GM23248 (cell line): ENCODE data around the gene ZBED4. TPM values are rescaled to one million over a fixed set of nuclear protein-coding genes. Genes with fewer than 3 reads are reported as not detected.

Experiments
- DNase-seq: peaks from one replicate; pipeline ENCODE4 v3.0.0-alpha.2; 2015
- H2AFZ ChIP-seq: fragments of 200-600 bp; sonication (generic); 2 replicates; pipeline ENCODE4 v1.6.1; 2016; ENCODE audit warnings: antibody characterized with exemption
- H3F3A ChIP-seq: fragments of 200-600 bp; sonication (generic); 2 replicates; pipeline ENCODE4 v1.6.1; 2016; ENCODE audit warnings: mild to moderate bottlenecking, antibody characterized with exemption, mixed run types; ENCODE audit not compliant: insufficient read depth
- H3K27ac ChIP-seq: fragments of 200-600 bp; sonication (generic); 2 replicates; pipeline ENCODE4 v1.5.1; 2016; ENCODE audit warnings: mild to moderate bottlenecking
- H3K27me3 ChIP-seq: fragments of 200-600 bp; sonication (generic); replicated peaks from 2 replicates; pipeline ENCODE4 v1.6.1; 2016; ENCODE audit warnings: mild to moderate bottlenecking; ENCODE audit not compliant: insufficient read depth
- H3K36me3 ChIP-seq: fragments of 200-600 bp; sonication (generic); 2 replicates; pipeline ENCODE4 v1.6.1; 2016; ENCODE audit warnings: low read depth, mild to moderate bottlenecking
- H3K4me1 ChIP-seq: fragments of 200-600 bp; sonication (generic); 2 replicates; pipeline ENCODE4 v1.6.1; 2016; ENCODE audit warnings: mild to moderate bottlenecking; ENCODE audit not compliant: insufficient read depth
- H3K4me2 ChIP-seq: fragments of 200-600 bp; sonication (generic); one replicate; pipeline ENCODE4 v1.6.1; 2016; ENCODE audit warnings: mild to moderate bottlenecking; ENCODE audit not compliant: unreplicated experiment
- H3K4me3 ChIP-seq: fragments of 200-600 bp; sonication (generic); 2 replicates; pipeline ENCODE4 v1.5.1; 2016; ENCODE audit warnings: mild to moderate bottlenecking
- H3K79me2 ChIP-seq: fragments of 200-600 bp; sonication (generic); 2 replicates; pipeline ENCODE4 v1.6.1; 2016; ENCODE audit warnings: mild to moderate bottlenecking; ENCODE audit not compliant: insufficient read depth
- H3K9ac ChIP-seq: fragments of 200-600 bp; sonication (generic); 2 replicates; pipeline ENCODE4 v1.6.1; 2016; ENCODE audit warnings: mild to moderate bottlenecking
- H3K9me2 ChIP-seq: fragments of 200-600 bp; sonication (generic); 2 replicates; pipeline ENCODE4 v1.6.1; 2016; ENCODE audit warnings: mixed run types, mild to moderate bottlenecking, moderate library complexity; ENCODE audit not compliant: insufficient read depth
- H3K9me3 ChIP-seq: fragments of 200-600 bp; sonication (generic); one replicate; pipeline ENCODE4 v1.6.1; 2017; ENCODE audit warnings: low read depth
- H4K20me1 ChIP-seq: fragments of 200-600 bp; sonication (generic); 2 replicates; pipeline ENCODE4 v1.6.0; 2016; ENCODE audit not compliant: insufficient read depth
- EZH2 ChIP-seq: fragments of 200-600 bp; sonication (generic); IDR thresholded peaks from 2 replicates; pipeline ENCODE4 v1.6.1; 2018; ENCODE audit warnings: antibody characterized with exemption, mild to moderate bottlenecking; ENCODE audit not compliant: insufficient read depth, poor library complexity, severe bottlenecking
- EZH2phosphoT487 ChIP-seq: fragments of 200-600 bp; sonication (generic); IDR thresholded peaks from 2 replicates; pipeline ENCODE4 v1.6.1; 2018; ENCODE audit warnings: antibody characterized with exemption, moderate library complexity, mild to moderate bottlenecking, low read depth; ENCODE audit not compliant: insufficient read depth
- WGBS, 2 experiments: methylation state at CpG; one replicate each; pipeline ENCODE4 v1.1.6; 2015 to 2017; ENCODE audit warnings: low lambda C conversion rate in 2 of 2, low coverage in 1 of 2; ENCODE audit errors: missing lambda C conversion rate in 2 of 2; 5-methylcytosine and 5-hydroxymethylcytosine counted together
- in situ Hi-C: fragments of 300-500 bp; cut with MboI; formaldehyde crosslinking; loops from 2 replicates; pipeline ENCODE4 v1.15.0; 2020
- polyA plus RNA-seq: library from polyadenylated mRNA; unstranded; fragments of >200 nt; fragmentation: Nextera tagmentation; extraction: Ambion mirVana; gene quantifications from 2 replicates; pipeline ENCODE4 v1.2.1, GENCODE V29; 2016
- total RNA-seq: library from RNA; depleted of rRNA; stranded (reverse); fragments of >200 nt; shearing (Covaris generic); gene quantifications from 2 replicates; pipeline ENCODE4 v1.2.3, GENCODE V29; 2014

ZBED4 gene
- total and polyA plus RNA-seq, 2 experiments from 2014 or later = 5.0 to 7.7 TPM

DNA sequence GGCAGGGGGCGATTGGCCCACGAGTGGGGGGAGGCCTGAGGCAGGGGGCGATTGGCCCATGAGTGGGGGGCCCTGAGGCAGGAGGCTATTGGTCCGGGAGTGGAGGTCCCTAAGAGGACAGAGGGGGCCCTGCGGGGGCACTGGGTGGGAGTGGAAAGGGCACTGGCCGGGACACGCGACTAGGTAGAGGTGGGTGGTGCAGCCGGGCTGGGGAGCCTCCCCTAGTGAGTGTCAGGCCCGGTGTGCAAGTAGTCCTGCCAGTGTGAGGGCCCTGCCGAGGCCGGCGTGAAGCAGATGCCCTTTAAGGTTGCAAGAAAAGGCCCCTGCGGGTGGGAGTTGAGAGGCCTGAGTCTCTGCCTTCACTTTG lies 25.1 kb upstream of the ZBED4 start:
- peaks cover 14% of the 10 kb centered on the region for H3K4me1 ChIP-seq
- H3K36me3 ChIP-seq = peaks cover 5% of the 10 kb centered on the region; the same call in 1 of the 2 replicates
- DNase-seq = no peak
- no peaks in the 10 kb centered on the region for H3K27me3 ChIP-seq
- H4K20me1 ChIP-seq = peaks cover 13% of the 10 kb centered on the region
- WGBS, 2 experiments = 88 to 100% methylated on average over 1 to 14 of the region's 14 CpGs
- no peak overlapping the region; the same call in 1 of the 2 replicates for H3K4me3 ChIP-seq
- TF ChIP-seq EZH2 (no peak), EZH2phosphoT487 (no peak)
- H3K9me2 ChIP-seq = no peaks in the 10 kb centered on the region
- H3K9me3 ChIP-seq = no peaks in the 10 kb centered on the region
- H3F3A ChIP-seq = 0 out of 2 replicates have a peak, but pooled peaks cover 3% of the 10 kb centered on the region
- H3K27ac ChIP-seq = no peak overlapping the region
- no peak overlapping the region for H3K9ac ChIP-seq
- in situ Hi-C loops = no loop called here
- peaks cover 35% of the 10 kb centered on the region for H3K79me2 ChIP-seq
- H2AFZ ChIP-seq = no peak overlapping the region
- no peak overlapping the region for H3K4me2 ChIP-seq

DNA sequence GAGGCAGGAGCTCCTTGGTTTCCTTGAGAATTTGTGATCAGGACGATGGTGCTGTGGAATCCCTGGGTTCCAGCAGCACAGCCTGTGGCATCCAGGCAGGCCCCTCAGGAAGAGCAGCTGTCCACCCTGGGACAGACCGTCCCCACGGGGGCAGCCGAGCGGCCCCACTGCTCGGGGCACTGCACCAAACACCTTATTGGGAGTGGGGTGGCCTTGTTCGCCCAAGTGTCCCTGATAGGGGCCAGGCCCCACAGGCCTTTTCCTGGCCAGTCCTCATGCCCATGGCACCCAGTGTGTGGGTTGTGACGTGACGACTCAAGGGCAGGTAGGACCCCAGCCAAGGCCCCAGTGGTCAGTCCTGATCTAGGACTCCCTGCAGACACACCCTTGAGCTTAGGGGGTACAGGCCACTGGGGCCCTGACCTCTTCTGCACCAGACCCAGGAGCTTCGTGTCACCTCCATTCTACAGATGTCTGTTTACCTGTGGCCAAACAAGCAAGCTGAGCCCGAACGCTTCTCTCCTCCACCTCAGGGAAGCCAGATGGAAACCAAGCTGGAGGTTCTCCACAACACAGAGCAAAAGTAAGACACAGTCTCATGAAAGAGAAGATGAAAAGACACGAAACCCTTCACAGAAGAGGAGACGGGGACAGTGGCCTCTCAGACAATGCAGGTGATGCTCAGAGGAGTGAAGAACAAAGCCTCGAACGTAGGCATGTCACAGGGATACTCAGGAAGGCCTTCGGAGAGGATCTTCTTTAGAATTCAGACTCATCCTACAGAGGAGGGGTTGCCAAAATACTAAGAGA lies 24.4 kb upstream of the ZBED4 start:
- no peak for TF ChIP-seq EZH2phosphoT487
- H3K9me3 ChIP-seq = no peaks in the 10 kb centered on the region
- no peak overlapping the region for H2AFZ ChIP-seq
- H3F3A ChIP-seq = 0 out of 2 replicates have a peak, but pooled peaks cover 3% of the 10 kb centered on the region
- no peaks in the 10 kb centered on the region for H3K9me2 ChIP-seq
- no peaks in the 10 kb centered on the region for H3K27me3 ChIP-seq
- H3K4me3 ChIP-seq = no peak overlapping the region
- peaks cover 9% of the 10 kb centered on the region for H4K20me1 ChIP-seq
- in situ Hi-C loops = no loop called here
- no peak overlapping the region for H3K27ac ChIP-seq
- peaks cover 14% of the 10 kb centered on the region for H3K4me1 ChIP-seq
- H3K79me2 ChIP-seq = peaks cover 28% of the 10 kb centered on the region
- no peak overlapping the region for H3K9ac ChIP-seq
- no peak overlapping the region for H3K4me2 ChIP-seq
- no peaks in the 10 kb centered on the region for H3K36me3 ChIP-seq
- 88 to 89% methylated on average over 17 of the region's 17 CpGs for WGBS, 2 experiments
- DNase-seq = no peak

DNA sequence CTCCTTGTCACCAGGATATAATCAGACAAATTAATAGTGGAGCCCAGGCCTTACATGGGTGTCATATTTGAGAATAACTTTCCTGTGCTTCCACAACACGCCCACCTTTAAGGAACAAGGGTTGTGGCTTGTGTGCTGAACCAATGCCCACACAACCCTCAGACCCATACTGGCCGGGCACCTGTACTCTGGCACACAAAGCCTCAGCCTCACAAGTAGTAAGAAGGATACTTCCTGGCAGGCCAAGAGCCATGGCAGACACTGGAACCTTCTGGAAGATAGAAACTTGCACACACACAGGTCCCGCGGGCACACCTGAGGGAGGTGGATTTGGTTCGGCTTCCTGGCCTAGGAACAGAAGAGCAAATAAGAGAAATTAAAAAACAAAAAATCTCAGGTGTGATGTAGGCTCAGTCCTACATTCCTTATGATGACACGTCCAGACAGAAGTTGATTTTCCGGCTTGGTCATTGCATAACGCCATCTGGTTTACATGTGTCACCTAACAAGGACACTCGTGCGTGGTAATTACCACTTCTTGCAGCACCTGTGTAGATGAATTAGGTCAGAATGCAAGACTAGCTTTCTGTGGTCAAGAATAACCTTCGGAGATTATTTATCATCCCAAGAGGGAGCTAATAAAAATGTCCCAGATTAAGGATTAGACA lies 20.2 kb upstream of the ZBED4 start:
- DNase-seq = no peak
- Histone ChIP-seq H3K9ac (no peak overlapping the region), H3K4me2 (no peak overlapping the region), H3K4me3 (no peak overlapping the region), H3K36me3 (no peaks in the 10 kb centered on the region), H3K27me3 (no peaks in the 10 kb centered on the region), H3K27ac (no peak overlapping the region), H2AFZ (no peak overlapping the region), H3K9me2 (no peaks in the 10 kb centered on the region), H3K9me3 (no peaks in the 10 kb centered on the region), H3K79me2 (no peaks in the 10 kb centered on the region), H4K20me1 (no peaks in the 10 kb centered on the region), H3F3A (no peaks in the 10 kb centered on the region), H3K4me1 (no peaks in the 10 kb centered on the region)
- TF ChIP-seq EZH2 = no peak
- no peak for TF ChIP-seq EZH2phosphoT487
- in situ Hi-C loops = no loop called here
- WGBS, 2 experiments = 72 to 75% methylated on average over 11 of the region's 11 CpGs

DNA sequence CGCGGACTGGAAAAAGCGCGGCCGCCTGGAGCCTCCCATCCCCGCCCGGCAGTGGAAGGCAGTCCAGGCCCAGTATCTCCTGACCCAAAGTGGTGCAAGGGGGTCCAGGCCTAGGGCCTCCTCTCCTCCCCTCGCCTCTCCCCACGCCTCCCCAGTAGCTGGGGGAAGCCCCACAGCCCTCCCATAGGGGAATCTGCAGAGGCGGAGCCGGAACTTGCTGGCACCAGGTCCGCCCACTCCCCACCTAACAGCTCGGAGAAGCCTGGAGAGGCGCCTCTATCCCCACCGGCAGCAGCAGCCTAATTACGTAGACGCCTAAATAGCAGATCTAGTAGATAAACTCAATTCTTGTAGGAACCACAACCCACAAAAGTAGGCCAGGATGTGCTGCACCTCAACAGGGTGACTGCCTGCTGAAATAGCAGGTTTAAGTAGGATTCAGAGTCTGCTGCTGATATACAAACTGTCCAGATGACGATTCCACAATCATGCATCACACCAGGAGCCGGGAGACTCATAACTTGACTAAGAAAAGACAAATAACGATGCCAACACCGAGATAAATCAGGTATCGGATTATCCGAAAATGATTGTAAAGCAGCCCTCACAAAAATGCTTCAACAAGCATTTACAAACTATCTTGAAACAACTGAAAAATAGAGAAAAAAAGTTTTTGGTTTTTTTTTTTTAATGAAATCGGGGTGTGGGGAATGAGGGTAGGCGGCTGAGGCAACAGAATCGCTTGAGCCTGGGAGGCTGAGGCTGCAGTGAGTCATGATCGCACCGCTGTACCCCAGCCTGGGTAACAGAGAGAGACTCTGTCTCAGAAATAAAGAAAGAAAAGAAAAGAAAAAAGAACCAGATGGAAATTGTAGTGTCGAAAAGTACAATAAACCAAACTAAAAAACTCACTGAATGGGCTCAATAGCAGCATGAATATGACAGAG lies 14.6 kb upstream of the ZBED4 start:
- Histone ChIP-seq H3K9me3 (no peaks in the 10 kb centered on the region), H3K4me3 (no peak overlapping the region), H3F3A (no peaks in the 10 kb centered on the region), H2AFZ (no peak overlapping the region), H3K36me3 (no peaks in the 10 kb centered on the region), H3K27ac (no peak overlapping the region), H4K20me1 (no peaks in the 10 kb centered on the region), H3K9ac (no peak overlapping the region), H3K79me2 (no peaks in the 10 kb centered on the region), H3K4me1 (no peaks in the 10 kb centered on the region), H3K27me3 (no peaks in the 10 kb centered on the region), H3K9me2 (no peaks in the 10 kb centered on the region), H3K4me2 (no peak overlapping the region)
- 70 to 72% methylated on average over 24 to 29 of the region's 29 CpGs for WGBS, 2 experiments
- DNase-seq = no peak
- in situ Hi-C loops = no loop called here
- TF ChIP-seq EZH2phosphoT487 (no peak), EZH2 (no peak)
